ENCODE data around the gene ADARB1. TPM values are rescaled to one million over a fixed set of nuclear protein-coding genes. Genes with fewer than 3 reads are reported as not detected.

The ADARB1 gene
- total RNA-seq, 1 donor from 2014 or later: 19.2 TPM

DNA sequence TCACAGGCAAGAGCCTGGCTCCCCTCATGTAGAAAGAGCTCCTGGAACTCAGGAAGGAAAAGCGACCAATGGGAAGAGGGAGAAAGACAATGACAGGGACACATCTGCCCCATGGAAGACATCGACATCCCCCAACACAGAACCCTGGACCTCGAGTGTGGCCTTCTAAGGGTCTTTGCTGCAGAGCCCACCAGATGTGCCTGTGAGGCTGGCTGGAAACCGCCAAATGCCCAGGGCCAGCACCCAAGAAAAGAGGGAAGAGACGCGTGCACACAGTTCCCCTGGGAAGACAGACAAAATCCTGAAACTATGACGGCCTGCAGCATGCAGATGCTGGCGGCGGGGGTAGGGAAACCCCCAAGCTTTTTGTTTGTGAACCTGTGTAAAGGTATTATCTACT, 36.4 kb upstream of the ADARB1 start:
- FAIRE-seq: no peak
- DNase-seq (ENCODE audit: low spot score in 2 of 2): no peak

DNA sequence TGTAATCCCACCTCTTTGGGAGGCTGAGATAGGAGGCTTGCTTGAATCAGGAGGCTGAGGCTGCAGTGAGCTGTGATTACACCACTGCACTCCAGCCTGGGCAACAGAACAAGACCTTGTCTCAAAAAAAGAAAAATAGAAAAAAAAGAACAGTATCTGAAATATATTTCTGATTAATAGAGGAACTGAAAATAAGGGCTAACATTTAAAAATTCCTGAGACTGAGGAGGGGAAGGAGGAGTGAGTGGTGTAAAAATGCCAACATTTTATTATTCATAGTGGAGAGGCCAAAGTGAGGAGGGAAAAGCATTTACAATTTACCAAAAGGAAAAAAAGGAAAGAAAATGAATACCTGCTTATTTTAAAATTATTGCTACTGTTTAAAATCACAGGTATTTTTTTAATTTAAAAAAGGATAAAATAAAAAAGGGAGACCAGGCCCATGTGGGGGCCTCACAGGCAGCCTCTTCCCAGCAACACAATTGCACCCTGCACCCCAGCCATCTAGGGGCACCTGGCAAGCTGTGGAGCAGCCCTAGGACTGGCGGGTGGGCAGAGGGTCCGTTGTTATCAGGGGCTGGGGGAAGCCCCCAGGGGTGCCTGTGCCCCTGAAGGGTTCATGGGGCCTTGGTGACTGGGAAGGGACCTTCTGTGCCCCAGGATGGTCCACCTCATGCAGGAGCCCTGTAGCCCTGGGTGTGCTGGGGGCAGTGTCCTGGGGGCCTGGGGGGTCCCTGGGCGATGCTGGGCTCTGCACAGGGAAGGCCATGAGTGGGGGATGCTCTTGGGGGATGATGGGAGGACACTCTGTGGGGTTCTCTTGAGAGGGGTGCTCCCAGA, 34.8 kb upstream of the ADARB1 start:
- FAIRE-seq: no peak
- DNase-seq (ENCODE audit: low spot score in 2 of 2): no peak

DNA sequence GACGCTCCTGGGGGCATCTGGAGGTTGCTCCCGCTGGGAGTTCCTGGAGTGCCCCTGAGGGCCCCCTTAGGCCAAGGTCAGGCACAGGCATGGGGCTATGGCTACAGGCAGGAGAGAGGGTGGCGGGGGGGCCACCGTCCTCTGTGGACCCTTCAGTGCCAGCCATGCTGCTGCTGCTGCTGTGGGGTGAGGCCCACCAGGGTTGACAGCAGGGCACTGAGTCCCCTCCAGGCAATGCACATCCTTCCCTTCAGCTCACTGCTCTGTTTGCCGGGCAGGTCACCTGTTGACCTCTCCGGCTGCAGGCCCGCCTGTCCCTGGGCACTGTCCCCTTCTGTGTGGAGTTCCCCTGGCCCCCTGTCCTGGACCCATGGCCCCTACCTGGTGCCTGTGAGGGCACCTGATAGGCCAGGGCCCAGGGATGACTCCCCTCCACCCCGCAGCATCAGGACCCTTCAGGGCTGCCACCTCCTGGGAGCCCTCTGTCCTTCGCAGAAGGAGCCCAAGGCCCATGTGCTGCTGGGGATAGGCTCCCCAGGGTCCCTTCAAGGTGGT, 34.1 kb upstream of the ADARB1 start:
- no peak for FAIRE-seq
- no peak for DNase-seq (ENCODE audit: low spot score in 2 of 2)

DNA sequence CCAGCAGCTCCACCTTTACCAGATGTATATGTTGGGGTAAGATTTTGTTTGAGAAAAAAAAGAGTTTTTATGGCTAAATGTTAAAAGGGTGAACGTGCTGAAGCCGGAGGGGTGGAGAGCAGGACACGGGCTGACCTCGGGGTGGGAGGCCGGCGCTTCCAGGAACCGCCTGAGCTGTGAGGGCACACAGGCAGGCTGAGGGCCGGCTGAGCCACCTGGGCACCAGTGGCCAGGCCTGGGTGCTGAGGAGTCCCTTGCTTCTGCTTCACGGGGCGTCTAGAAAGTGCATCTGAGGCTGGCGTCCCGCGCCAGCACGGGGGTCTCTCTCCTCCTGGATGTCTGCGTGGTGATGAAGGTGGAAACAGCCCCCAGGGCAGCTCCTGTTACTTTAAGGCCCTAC, 33.6 kb upstream of the ADARB1 start:
- DNase-seq (ENCODE audit: low spot score in 2 of 2): no peak
- no peak for FAIRE-seq

DNA sequence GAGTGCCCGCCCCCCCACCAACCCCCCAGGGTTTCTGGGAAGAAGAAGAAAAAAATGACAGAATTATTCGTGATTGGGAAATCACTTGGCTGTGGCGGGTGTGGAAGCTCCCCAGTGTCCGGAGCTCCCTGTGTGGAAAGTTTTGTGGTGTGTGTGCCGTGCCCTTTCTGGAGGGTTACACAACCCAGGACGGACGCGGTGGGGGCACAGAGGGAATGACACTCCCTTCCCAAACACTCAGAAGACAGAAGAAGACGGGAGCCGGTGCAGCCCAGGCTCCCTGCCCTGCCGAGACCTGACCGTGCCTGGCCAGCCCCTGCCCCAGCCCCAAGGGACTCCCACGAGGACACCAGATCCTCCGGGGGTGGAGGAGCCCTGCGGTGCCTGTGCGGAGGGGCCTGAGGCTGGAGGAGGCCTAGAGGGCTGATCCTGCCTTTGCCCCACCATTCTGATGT, 33.0 kb upstream of the ADARB1 start:
- FAIRE-seq (no peak), DNase-seq (ENCODE audit: low spot score in 2 of 2) (no peak)

DNA sequence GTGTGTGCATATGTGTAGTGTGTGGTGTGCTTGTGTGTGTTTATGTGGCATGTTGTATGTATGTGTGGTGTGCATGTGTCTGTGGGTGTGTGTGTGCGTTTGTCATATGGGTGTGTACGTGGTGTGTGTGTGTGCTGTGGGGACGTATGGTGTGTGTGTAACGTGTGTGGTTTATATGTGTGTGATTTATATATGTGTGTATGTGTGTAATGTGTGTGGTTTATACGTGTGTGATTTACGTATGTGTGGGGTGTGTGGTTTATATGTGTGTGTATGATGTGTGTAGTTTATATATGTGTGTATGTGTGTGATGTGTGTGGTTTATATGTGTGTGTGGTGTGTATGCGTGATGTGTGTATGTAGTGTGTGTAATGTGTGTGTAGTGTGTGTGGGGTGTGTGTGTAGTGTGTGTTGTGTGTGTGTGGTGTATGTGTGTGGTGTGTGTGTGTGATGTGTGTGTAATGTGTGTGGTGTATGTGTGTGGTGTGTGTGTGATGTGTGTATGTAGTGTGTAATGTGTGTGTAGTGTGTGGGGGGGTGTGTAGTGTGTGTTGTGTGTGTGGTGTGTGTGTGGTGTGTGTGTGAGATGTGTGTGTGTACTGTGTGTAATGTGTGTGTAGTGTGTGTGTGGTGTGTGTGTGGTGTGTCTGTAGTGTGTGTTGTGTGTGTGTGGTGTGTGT, 32.3 kb upstream of the ADARB1 start:
- no peak for DNase-seq (ENCODE audit: low spot score in 2 of 2)
- no peak for FAIRE-seq

DNA sequence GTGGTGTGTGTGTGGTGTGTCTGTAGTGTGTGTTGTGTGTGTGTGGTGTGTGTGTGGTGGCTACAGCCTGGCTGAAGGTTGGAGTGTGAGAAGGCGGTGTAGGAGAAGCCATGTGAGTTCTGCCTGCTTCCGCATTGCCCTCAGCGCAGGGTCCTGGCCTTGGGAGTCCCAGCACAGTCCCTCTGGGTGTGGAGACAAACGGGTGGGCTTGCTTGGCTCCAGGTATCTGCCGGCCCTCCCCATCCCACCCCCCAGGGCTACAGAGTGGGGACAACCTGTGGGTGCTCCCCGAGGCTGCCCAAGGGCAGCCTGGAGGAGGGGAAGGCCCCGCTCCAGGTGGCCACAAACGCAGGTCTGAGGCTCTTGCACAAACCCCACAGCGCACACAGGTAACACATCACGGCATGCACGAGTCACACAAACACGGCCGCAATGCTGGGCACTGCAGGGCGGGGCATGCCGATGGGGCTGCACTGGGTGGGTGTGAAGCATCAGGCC, 31.7 kb upstream of the ADARB1 start:
- DNase-seq (ENCODE audit: low spot score in 2 of 2): no peak
- FAIRE-seq: no peak

DNA sequence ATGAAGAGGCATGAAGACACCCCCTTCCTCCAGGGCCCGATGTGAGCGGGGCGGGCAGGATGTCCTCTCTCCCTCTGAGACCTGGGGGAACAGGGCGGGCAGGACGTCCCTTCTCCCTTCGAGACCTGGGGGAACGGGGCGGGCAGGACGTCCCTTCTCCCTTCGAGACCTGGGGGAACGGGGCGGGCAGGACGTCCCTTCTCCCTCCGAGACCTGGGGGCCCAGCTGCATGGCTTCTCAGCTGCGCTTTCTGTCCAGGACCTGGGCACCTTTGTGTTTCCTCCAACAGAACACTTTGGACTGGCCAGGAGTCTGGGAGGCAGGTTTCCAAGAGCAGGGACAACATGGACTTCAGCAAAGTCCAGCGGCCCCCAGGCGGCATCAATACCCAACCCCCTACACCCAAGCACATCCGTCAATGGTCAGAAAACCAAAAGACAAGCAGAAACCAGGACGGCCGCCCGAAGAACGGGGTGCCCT, 30.8 kb upstream of the ADARB1 start:
- DNase-seq (ENCODE audit: low spot score in 2 of 2): no peak
- no peak for FAIRE-seq

DNA sequence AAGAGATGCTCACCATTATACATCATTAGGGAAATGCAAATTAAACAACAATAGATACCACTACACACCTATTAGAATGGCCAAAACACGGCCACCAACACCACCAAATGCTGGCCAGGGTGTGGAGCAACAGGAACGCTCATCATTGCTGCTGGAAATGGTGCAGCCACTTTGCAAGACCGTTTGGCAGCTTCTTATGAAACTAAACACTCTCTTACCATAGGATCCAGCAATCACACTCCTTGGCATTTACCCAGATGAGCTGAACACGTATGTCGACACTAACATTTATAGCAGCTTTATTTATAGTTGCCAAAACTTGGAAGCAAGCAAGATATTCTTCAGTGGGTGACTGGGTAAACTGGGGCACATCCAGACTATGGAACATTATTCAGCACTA, 28.9 kb upstream of the ADARB1 start:
- FAIRE-seq: no peak
- no peak for DNase-seq (ENCODE audit: low spot score in 2 of 2)

DNA sequence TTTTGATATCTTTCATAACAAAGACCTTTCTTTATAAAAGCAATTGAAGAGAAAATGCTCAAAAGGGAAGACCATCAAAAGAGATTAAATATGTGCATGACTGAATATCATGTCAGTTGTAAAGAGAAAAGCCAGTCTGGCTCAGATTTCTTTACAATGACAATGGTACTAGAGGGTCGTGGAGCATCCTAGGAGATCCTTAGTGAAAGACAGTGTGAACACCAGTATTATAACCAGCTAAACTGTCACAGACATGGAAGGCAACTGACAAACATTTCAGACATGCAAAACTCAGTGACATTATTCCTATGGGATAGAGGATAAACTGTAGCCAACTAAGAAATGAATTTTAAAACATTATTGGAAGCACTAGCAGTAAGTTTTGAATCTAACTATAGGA, 27.1 kb upstream of the ADARB1 start:
- DNase-seq (ENCODE audit: low spot score in 2 of 2) (no peak), FAIRE-seq (no peak)

DNA sequence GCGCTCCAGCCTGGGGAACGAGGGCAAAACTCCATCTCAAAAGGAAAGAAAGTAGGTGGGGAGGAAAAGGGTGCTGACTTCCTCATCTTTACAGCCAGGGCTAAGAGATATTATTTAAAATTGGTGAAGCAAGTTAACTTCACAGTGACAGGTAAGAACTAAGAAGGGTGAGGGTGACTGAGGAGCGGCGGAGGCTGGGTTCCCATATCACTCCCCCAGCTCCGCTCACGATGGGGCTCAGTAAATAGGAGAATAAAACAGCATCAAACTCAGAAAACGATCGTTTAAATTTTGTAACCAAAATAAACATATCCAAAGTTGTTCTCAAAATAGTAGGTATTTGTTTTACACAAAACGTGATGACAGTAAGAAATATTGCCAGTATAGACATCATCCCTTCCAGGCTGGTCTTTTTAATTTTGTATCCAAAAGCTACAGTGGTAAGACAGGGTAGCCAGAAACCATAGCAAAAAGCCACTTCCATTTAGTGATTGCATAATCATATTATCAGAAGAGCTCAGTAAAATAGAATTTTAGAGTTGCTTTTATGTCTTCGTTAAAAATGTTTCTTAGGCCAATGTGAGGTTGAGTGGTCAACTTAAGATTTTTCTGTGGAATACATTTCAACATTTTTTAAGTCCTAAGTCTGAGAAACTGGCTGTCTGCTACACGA, 26.2 kb upstream of the ADARB1 start:
- FAIRE-seq (no peak), DNase-seq (ENCODE audit: low spot score in 2 of 2) (no peak)

DNA sequence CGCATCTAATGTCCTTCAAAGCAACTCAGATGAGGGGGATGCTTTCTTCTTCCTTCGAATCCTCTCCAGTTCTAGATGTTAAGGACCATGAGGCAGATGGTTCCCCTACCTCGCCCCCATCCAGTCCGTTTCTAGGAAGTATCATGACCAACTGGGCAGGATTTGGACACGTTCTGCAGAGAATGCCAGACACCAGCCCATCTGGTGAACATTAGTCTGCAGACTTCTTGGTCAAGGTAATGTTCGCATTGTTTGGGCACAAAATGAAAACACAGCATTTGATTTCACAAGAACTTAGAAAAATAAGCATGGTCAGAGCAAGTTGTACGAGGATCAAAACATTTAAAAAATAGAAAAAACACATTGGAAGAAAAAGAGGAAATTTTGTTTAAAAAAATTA, 25.4 kb upstream of the ADARB1 start:
- DNase-seq (ENCODE audit: low spot score in 2 of 2): no peak
- FAIRE-seq: no peak

DNA sequence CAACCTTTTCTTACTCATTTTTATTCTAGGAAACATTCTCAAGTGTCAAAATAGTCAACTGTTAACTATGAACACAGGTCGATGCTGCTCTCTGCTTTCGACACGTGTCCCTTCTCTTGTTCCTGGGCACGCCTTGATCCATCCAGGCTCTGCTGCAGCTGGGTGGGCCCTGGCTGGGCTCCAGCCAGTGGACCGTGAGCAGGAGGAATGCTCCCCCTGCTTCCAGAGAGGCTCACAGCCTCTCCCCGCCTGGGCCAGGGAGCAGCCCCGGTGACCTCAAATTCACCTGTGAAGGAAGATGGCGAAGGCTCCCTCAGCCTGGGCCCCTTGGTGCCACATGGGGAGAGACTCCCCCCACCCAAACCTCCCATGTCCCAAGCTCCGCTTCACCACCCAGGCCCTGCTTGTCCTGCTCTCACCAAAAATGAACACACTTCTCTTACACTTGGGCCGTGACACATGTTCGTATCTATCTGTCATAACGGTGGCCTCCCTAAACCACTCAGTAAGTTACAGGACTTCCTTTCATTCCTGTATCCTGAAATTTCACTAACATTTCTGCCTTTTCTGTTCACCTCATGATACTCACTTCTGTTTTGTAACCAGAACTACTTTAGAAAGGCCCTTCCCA, 24.6 kb upstream of the ADARB1 start:
- no peak for FAIRE-seq
- no peak for DNase-seq (ENCODE audit: low spot score in 2 of 2)

DNA sequence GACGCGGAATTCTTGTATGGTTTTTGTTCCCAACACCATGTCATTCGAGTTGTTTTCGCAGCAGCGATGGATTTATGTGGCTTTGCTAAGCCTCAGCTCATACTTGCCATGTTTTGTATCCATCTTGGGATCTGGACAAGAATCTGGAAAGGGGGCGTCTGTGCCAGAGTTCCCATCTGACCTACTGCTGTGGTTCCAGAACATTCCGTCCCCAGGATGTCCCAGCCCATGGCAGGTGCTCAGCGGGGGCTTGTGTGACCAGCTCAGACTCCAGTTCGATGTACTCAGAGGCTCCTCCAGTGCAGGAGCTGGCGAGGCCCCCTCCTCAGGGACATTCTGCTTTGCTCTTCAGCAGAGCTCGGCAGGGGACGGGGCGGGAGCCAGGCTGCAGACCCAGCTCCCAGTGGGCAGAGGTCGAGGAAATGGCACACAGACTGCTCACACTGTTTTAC, 24.0 kb upstream of the ADARB1 start:
- DNase-seq (ENCODE audit: low spot score in 2 of 2): no peak
- no peak for FAIRE-seq

DNA sequence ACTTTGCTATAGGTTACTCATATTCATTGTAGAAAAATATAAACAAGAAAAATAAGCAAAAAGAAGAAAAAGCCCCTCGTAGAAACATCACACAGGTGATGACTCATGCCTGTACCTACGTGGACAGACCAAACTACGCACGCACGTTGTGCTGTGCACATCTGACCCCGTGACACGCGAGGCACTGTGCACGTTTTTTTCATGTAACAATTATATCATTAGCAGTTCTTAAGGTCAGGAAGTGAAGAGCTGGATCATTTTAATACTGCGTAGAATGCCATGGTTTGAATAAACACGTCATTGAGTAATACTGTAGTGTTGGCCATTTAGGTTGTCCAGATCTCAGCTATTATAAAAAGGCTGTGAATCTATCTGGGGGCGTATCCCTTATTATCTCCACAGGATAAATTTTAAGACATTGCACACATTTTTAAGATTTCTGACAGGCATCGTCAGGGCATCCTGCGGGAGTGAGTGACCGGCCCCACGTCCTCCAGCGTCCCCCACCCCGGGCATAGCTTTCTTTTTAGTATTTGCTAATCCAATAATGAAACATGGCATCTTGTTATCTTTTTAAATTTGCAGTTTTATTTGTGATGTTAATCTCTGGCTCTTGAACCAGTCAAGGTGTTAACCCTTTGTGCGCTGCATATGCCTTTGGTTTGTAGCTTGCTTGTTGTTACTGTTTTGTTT, 23.4 kb upstream of the ADARB1 start:
- FAIRE-seq: no peak
- no peak for DNase-seq (ENCODE audit: low spot score in 2 of 2)

DNA sequence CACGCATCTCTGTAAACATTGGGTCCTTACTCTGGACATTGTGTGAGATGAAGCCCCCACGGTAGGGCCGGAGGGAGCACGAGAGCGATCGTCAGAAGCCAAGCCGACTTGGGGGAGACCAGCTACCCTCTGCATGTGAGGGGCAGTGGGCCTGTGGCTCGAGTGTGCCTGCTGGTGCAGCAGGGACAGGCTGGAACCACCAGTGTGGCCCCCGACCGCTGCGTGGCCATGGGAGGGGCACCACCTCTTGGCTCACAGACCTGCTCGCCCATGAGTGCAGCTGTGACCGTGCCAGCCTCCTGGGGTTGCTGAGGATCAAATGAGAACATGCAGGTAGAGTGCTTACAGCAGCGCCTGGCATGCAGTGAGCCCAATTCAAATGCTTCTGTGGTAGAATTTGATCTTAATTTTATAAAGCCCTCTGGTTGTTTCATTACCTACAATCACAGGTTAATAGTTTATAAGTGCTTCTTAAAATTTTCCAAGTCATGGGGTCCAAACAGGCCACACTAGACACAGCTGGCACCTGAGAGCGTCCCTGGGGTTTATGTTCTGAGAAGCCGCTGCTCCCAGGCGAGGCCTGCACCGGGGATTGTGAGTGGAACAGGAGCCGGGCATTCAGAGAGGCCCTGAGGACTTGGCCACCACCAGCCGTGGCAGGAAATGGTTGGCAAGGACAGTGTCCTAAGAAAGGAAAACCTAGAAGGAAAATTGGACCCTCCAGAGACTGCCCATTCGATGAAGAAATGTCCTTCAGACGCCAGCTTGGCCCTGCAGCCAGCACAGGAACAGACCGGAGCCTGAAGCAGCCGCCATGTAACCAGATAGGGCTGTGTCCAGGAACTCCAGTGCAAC, 22.6 kb upstream of the ADARB1 start:
- FAIRE-seq: no peak
- DNase-seq (ENCODE audit: low spot score in 2 of 2): no peak

DNA sequence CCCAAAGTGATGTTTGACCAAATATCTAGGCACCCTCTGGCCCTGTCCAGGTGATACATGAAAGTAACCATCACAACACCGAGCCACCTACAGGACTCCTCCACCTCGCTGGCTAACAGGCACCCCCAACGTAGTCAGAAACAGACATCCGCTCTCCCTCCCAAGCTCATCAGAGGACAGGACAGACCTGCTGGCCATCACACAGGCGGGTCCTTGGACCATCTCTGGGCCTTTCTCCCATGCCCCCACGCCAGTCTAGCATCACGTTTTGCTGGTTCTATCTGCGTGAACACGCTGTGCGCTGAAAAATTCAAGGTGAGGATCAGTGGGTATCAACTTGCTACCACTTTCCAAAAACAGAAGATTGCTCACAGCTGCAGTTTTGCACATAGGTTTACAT, 21.4 kb upstream of the ADARB1 start:
- FAIRE-seq: no peak

DNA sequence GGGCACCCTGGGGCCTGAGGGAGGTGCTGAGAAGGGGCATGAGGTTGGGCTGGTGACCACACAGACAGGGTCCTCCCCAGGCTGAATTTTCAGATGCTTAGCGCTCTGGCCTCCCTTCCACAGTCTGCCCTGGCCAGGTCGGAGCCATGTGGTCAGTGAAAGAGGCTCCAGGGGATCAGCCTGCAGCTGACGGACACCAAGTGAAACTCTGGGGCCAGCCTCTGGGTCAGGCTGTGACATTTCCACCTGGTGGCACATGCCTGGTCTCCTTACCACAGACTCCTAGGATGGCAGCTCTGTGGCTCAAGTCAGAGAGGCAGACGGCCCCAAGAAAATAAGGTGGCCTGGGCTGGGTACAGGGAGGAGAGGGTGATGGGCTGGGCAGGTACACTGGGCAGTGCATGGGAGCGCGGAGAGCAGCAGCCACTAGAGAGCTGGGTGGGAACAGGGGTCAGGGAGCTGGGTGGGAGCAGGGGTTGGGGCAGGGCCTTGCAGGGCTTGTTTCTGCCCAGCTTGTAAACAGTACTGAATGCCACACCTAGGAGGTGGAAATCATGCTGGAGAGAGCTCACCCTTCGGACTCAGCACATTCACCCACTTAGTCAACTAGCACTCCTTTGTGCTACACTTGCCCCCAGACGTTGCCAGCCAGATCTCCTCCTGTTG, 20.7 kb upstream of the ADARB1 start:
- FAIRE-seq (no peak), DNase-seq (ENCODE audit: low spot score in 2 of 2) (no peak)

More for the DNA sequence above, 21.4 kb upstream of the ADARB1 start:
- no peak for DNase-seq (ENCODE audit: low spot score in 2 of 2)

Measured in frontal cortex (tissue), 4 donors.